OCI-LY1 (cell line): ENCODE data around the gene SEL1L3.

Experiments
- H2AFZ ChIP-seq: fragments of 200-600 bp; sonication (generic), shearing (Covaris generic); 2 replicates; pipeline ENCODE4 v1.6.0; 2014; ENCODE audit warnings: antibody characterized with exemption, mild to moderate bottlenecking, low read length
- H3F3A ChIP-seq: fragments of 200-600 bp; sonication (generic), shearing (Covaris generic); 2 replicates; pipeline ENCODE4 v1.6.0; 2014; ENCODE audit warnings: mild to moderate bottlenecking, antibody characterized with exemption, low read length, moderate library complexity; ENCODE audit not compliant: insufficient read depth
- H3K27ac ChIP-seq: fragments of 200-600 bp; sonication (generic); 2 replicates; pipeline ENCODE4 v1.5.1; 2014; ENCODE audit warnings: low read length, mixed run types, mild to moderate bottlenecking, low read depth; ENCODE audit not compliant: poor library complexity, severe bottlenecking
- H3K27me3 ChIP-seq: fragments of 200-600 bp; sonication (generic); 2 replicates; pipeline ENCODE4 v1.6.0; 2014; ENCODE audit warnings: antibody characterized with exemption, mild to moderate bottlenecking, low read length, moderate library complexity; ENCODE audit not compliant: insufficient read depth
- H3K36me3 ChIP-seq: fragments of 200-600 bp; sonication (generic); 2 replicates; pipeline ENCODE4 v1.6.1; 2014; ENCODE audit warnings: mild to moderate bottlenecking, antibody characterized with exemption, low read length, moderate library complexity, mixed read lengths; ENCODE audit not compliant: insufficient read depth
- H3K4me1 ChIP-seq: fragments of 200-600 bp; sonication (generic); 2 replicates; pipeline ENCODE4 v1.5.1; 2014; ENCODE audit warnings: mild to moderate bottlenecking, low read length, moderate library complexity; ENCODE audit not compliant: insufficient read depth, severe bottlenecking
- H3K4me2 ChIP-seq: fragments of 200-600 bp; sonication (generic), shearing (Covaris generic); 2 replicates; pipeline ENCODE4 v1.6.1; 2014; ENCODE audit warnings: low read length
- H3K4me3 ChIP-seq: fragments of 200-600 bp; sonication (generic); 2 replicates; pipeline ENCODE4 v1.5.1; 2014; ENCODE audit warnings: low read length, low read depth, mild to moderate bottlenecking, mixed read lengths; ENCODE audit not compliant: poor library complexity, severe bottlenecking
- H3K79me2 ChIP-seq: fragments of 200-600 bp; shearing (Covaris generic); 2 replicates; pipeline ENCODE4 v1.6.1; 2016; ENCODE audit warnings: mixed run types, low read length, mixed read lengths; ENCODE audit not compliant: insufficient read depth
- H3K9ac ChIP-seq: fragments of 200-600 bp; sonication (generic), shearing (Covaris generic); 2 replicates; pipeline ENCODE4 v1.6.1; 2014; ENCODE audit warnings: mild to moderate bottlenecking, low read length, mixed read lengths
- H3K9me2 ChIP-seq: fragments of 200-600 bp; sonication (generic), shearing (Covaris generic); 2 replicates; pipeline ENCODE4 v1.6.1; 2014; ENCODE audit warnings: low read depth, mild to moderate bottlenecking, low read length, mixed read lengths
- H3K9me3 ChIP-seq: fragments of 200-600 bp; shearing (Covaris generic); 2 replicates; pipeline ENCODE4 v1.6.1; 2014; ENCODE audit warnings: low read length, mixed read lengths
- H4K20me1 ChIP-seq: fragments of 200-600 bp; sonication (generic), shearing (Covaris generic); 2 replicates; pipeline ENCODE4 v1.6.0; 2016; ENCODE audit warnings: mild to moderate bottlenecking, low read length; ENCODE audit not compliant: insufficient read depth
- CTCF ChIP-seq: fragments of 200-600 bp; sonication (generic), shearing (Covaris generic); IDR thresholded peaks from 2 replicates; pipeline ENCODE4 v1.5.1; 2017; ENCODE audit warnings: mild to moderate bottlenecking, antibody characterized with exemption, low read length, moderate library complexity, mixed read lengths
- EZH2 ChIP-seq: fragments of 200-600 bp; sonication (generic), shearing (Covaris generic); IDR thresholded peaks from 2 replicates; pipeline ENCODE4 v1.8.0; 2017; ENCODE audit warnings: borderline replicate concordance, mixed run types, mild to moderate bottlenecking, antibody characterized with exemption, low read length, moderate library complexity, mixed read lengths

The SEL1L3 gene

GRCh38 chr4:25884031-25884782 is 21.4 kb upstream of the SEL1L3 start:
- H3F3A ChIP-seq, result no peaks in the 10 kb centered on the region
- no peak overlapping the region for H2AFZ ChIP-seq
- no peaks in the 10 kb centered on the region for H3K36me3 ChIP-seq
- TF ChIP-seq CTCF, result no peak
- TF ChIP-seq EZH2, result no peak
- no peak overlapping the region for H3K4me3 ChIP-seq
- H3K9me3 ChIP-seq, result no peaks in the 10 kb centered on the region
- H4K20me1 ChIP-seq, result no peaks in the 10 kb centered on the region
- peak overlapping the region; percentile 29; the same call in 1 of the 2 replicates for H3K9ac ChIP-seq
- H3K4me2 ChIP-seq, result no peak overlapping the region; the same call in 1 of the 2 replicates
- H3K27me3 ChIP-seq, result no peaks in the 10 kb centered on the region
- no peaks in the 10 kb centered on the region for H3K9me2 ChIP-seq
- H3K27ac ChIP-seq, result peak overlapping the region; percentile 47
- H3K79me2 ChIP-seq, result no peaks in the 10 kb centered on the region
- H3K4me1 ChIP-seq, result peaks cover 45% of the 10 kb centered on the region

- no peak overlapping the region for H2AFZ ChIP-seq
- H3K9me2 ChIP-seq, result no peaks in the 10 kb centered on the region
- H3F3A ChIP-seq, result no peaks in the 10 kb centered on the region
- H3K9me3 ChIP-seq, result no peaks in the 10 kb centered on the region
- H3K36me3 ChIP-seq, result no peaks in the 10 kb centered on the region
- TF ChIP-seq CTCF (no peak), EZH2 (no peak)
- H3K4me1 ChIP-seq, result peaks cover 51% of the 10 kb centered on the region
- H3K9ac ChIP-seq, result no peak overlapping the region
- H3K27ac ChIP-seq, result peak overlapping the region; percentile 27
- no peaks in the 10 kb centered on the region for H3K27me3 ChIP-seq
- H4K20me1 ChIP-seq, result no peaks in the 10 kb centered on the region
- H3K4me3 ChIP-seq, result no peak overlapping the region
- no peaks in the 10 kb centered on the region for H3K79me2 ChIP-seq
- no peak overlapping the region for H3K4me2 ChIP-seq
Measured at GRCh38 chr4:25883565-25883964, 20.8 kb upstream of the SEL1L3 start.

- no peak for TF ChIP-seq EZH2
- Histone ChIP-seq H3K27me3 (no peaks in the 10 kb centered on the region), H3K9ac (no peak overlapping the region), H3K4me1 (peaks cover 64% of the 10 kb centered on the region), H3K4me3 (no peak overlapping the region), H3K9me2 (no peaks in the 10 kb centered on the region), H3K9me3 (no peaks in the 10 kb centered on the region), H3K36me3 (no peaks in the 10 kb centered on the region), H3K27ac (no peak overlapping the region), H3K79me2 (no peaks in the 10 kb centered on the region), H2AFZ (no peak overlapping the region), H3F3A (no peaks in the 10 kb centered on the region), H3K4me2 (no peak overlapping the region), H4K20me1 (no peaks in the 10 kb centered on the region)
Measured at GRCh38 chr4:25882226-25882625, 19.4 kb upstream of the SEL1L3 start.

GRCh38 chr4:25881193-25881592 is 18.4 kb upstream of the SEL1L3 start:
- Histone ChIP-seq H3K27ac (peak overlapping the region; percentile 100), H3K9me2 (no peaks in the 10 kb centered on the region), H4K20me1 (no peaks in the 10 kb centered on the region), H3K79me2 (no peaks in the 10 kb centered on the region), H3F3A (no peaks in the 10 kb centered on the region), H2AFZ (no peak overlapping the region), H3K4me2 (no peak overlapping the region), H3K4me1 (peaks cover 75% of the 10 kb centered on the region), H3K36me3 (no peaks in the 10 kb centered on the region), H3K4me3 (no peak overlapping the region), H3K9ac (no peak overlapping the region; the same call in 1 of the 2 replicates), H3K27me3 (no peaks in the 10 kb centered on the region), H3K9me3 (no peaks in the 10 kb centered on the region)
- no peak for TF ChIP-seq EZH2
- no peak for TF ChIP-seq CTCF
